Smooth muscle cell (in vitro differentiated cells): Measurements from ENCODE around the gene HORMAD1. TPM values are rescaled to one million over a fixed set of nuclear protein-coding genes. Genes with fewer than 3 reads are reported as not detected.

ENCODE experiments used
- DNase-seq: peaks from one replicate; lab custom pipeline; 2025; ENCODE audit not compliant: unreplicated experiment; lab: John Stamatoyannopoulos, UW
- H2AFZ ChIP-seq: fragments of 200-600 bp; sonication (generic); 2 replicates; pipeline ENCODE4 v1.6.0; 2016; ENCODE audit warnings: antibody characterized with exemption, low read depth, mild to moderate bottlenecking
- H3F3A ChIP-seq: fragments of 200-600 bp; sonication (generic); 2 replicates; pipeline ENCODE4 v1.6.0; 2017; ENCODE audit warnings: antibody characterized with exemption, low read depth
- H3K27ac ChIP-seq: fragments of 200-600 bp; sonication (generic); 2 replicates; pipeline ENCODE4 v1.5.1; 2016; ENCODE audit warnings: low read depth, mild to moderate bottlenecking
- H3K27me3 ChIP-seq: fragments of 200-600 bp; sonication (generic); 2 replicates; pipeline ENCODE4 v1.6.1; 2016; ENCODE audit warnings: low read depth, mild to moderate bottlenecking
- H3K36me3 ChIP-seq: fragments of 200-600 bp; sonication (generic); 2 replicates; pipeline ENCODE4 v1.5.1; 2016; ENCODE audit warnings: low read depth
- H3K4me1 ChIP-seq: fragments of 200-600 bp; sonication (generic); 2 replicates; pipeline ENCODE4 v1.5.1; 2016; ENCODE audit warnings: low read depth
- H3K4me2 ChIP-seq: fragments of 200-600 bp; sonication (generic); 2 replicates; pipeline ENCODE4 v1.6.0; 2016; ENCODE audit warnings: mild to moderate bottlenecking
- H3K4me3 ChIP-seq: fragments of 200-600 bp; sonication (generic); 2 replicates; pipeline ENCODE4 v1.5.1; 2016; ENCODE audit warnings: mild to moderate bottlenecking
- H3K79me2 ChIP-seq: fragments of 200-600 bp; sonication (generic); 2 replicates; pipeline ENCODE4 v1.6.0; 2016; ENCODE audit warnings: low read depth, mild to moderate bottlenecking
- H3K9ac ChIP-seq: fragments of 200-600 bp; sonication (generic); 2 replicates; pipeline ENCODE4 v1.6.0; 2016; ENCODE audit warnings: low read depth
- H3K9me3 ChIP-seq: fragments of 200-600 bp; sonication (generic); replicated peaks from 2 replicates; pipeline ENCODE4 v1.5.1; 2016; ENCODE audit warnings: low read depth
- H4K20me1 ChIP-seq: fragments of 200-600 bp; sonication (generic); 2 replicates; pipeline ENCODE4 v1.6.0; 2016; ENCODE audit warnings: low read depth
- WGBS: methylation state at CpG from one replicate; pipeline ENCODE4 v1.1.7; 2016; ENCODE audit warnings: low lambda C conversion rate; 5-methylcytosine and 5-hydroxymethylcytosine counted together
- polyA plus RNA-seq: library from polyadenylated mRNA; unstranded; fragments of >200 nt; fragmentation: Nextera tagmentation; extraction: Ambion mirVana; gene quantifications from 2 replicates; pipeline ENCODE4 v1.2.1, GENCODE V29; 2016
- total RNA-seq: library from RNA; depleted of rRNA; stranded (reverse); fragments of >200 nt; gene quantifications from 2 replicates; pipeline ENCODE4 v1.2.3, GENCODE V29; 2014
- TF ChIP-seq, protein P1 (sequence below): fragments of 200-600 bp; sonication (generic); IDR thresholded peaks from 2 replicates; pipeline ENCODE4 v1.5.1; 2017; ENCODE audit warnings: borderline replicate concordance, mild to moderate bottlenecking, antibody characterized with exemption; ENCODE audit not compliant: insufficient read depth, poor library complexity, severe bottlenecking

The HORMAD1 gene
- total and polyA plus RNA-seq, 2 experiments from 2014 or later, result not detected

DNA sequence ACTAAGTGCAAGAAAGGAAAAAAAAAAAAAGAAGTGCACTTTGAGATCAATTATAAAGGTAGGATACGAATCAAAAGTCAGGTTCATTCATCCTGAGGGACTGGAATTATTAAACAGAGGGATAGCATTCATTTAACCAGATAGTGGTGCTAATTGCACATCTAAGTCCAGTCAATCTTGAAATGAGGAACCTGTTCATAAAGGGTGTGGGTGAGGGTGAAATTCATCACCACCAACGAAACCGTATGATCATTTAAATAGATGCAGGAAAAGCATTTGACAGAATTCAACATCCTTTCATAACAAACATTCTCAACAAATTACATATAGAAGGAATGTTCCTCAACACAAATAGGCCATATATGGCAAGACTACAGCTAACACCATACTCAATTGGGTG, 39.3 kb upstream of the HORMAD1 start:
- no peaks in the 10 kb centered on the region for H3K27me3 ChIP-seq
- no peak overlapping the region for H3K4me2 ChIP-seq
- H3K4me1 ChIP-seq, result peaks cover 1% of the 10 kb centered on the region
- 88% methylated on average over 3 of the region's 3 CpGs for WGBS
- H3K4me3 ChIP-seq, result no peak overlapping the region
- TF ChIP-seq, protein P1, sequence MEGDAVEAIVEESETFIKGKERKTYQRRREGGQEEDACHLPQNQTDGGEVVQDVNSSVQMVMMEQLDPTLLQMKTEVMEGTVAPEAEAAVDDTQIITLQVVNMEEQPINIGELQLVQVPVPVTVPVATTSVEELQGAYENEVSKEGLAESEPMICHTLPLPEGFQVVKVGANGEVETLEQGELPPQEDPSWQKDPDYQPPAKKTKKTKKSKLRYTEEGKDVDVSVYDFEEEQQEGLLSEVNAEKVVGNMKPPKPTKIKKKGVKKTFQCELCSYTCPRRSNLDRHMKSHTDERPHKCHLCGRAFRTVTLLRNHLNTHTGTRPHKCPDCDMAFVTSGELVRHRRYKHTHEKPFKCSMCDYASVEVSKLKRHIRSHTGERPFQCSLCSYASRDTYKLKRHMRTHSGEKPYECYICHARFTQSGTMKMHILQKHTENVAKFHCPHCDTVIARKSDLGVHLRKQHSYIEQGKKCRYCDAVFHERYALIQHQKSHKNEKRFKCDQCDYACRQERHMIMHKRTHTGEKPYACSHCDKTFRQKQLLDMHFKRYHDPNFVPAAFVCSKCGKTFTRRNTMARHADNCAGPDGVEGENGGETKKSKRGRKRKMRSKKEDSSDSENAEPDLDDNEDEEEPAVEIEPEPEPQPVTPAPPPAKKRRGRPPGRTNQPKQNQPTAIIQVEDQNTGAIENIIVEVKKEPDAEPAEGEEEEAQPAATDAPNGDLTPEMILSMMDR, result no peak
- H4K20me1 ChIP-seq, result no peaks in the 10 kb centered on the region
- no peaks in the 10 kb centered on the region for H3F3A ChIP-seq
- H3K9ac ChIP-seq, result no peak overlapping the region
- H3K79me2 ChIP-seq, result no peaks in the 10 kb centered on the region
- no peak for DNase-seq
- H3K9me3 ChIP-seq, result no peaks in the 10 kb centered on the region
- no peak overlapping the region for H3K27ac ChIP-seq
- no peaks in the 10 kb centered on the region for H3K36me3 ChIP-seq
- H2AFZ ChIP-seq, result no peak overlapping the region

DNA sequence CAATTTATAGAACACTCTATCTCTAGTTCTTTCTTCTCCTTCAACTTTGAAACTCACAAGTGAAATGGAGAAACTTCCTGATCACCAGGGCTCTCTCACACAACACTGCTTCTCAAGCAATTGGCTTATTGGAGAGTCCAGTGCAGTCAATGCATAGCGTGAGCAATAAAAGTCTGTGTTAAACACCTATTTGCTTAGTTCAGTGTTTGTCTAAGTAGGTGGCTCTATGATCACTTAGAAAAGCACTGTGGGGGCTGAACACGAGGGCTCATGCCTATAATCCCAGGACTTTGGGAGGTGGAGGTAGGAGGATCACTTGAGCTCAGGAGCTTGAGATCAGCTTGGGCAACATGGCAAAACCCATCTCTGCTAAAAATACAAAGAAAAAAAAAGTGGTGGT, 32.7 kb upstream of the HORMAD1 start:
- Histone ChIP-seq H3K79me2 (no peaks in the 10 kb centered on the region), H3K27me3 (no peaks in the 10 kb centered on the region), H3K4me1 (no peaks in the 10 kb centered on the region), H2AFZ (no peak overlapping the region), H3K9me3 (no peaks in the 10 kb centered on the region), H3F3A (no peaks in the 10 kb centered on the region), H3K36me3 (no peaks in the 10 kb centered on the region), H3K27ac (no peak overlapping the region), H3K4me3 (no peak overlapping the region), H3K4me2 (no peak overlapping the region), H4K20me1 (no peaks in the 10 kb centered on the region), H3K9ac (no peak overlapping the region)
- 77% methylated on average over 2 of the region's 2 CpGs for WGBS
- TF ChIP-seq, protein P1, result no peak
- DNase-seq, result no peak

DNA sequence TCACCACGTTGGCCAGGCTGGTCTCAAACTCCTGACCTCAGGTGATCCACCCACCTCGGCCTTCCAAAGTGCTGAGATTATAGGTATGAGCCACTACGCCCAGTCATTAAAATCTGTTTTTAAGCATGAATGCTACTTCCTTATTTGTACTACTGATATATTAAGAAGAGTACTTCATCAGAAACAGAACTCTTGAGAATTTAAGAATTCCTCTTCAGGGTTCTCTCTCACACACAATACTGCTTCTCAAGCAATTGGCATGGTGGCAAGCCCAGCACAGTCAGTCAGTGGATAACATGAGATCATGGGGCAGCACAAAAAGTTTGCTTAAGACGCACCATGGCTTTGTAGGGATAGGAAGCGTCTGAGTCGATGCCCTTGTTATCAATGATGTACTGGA, 30.7 kb upstream of the HORMAD1 start:
- Histone ChIP-seq H3K36me3 (no peaks in the 10 kb centered on the region), H3K9ac (no peak overlapping the region), H3K27me3 (no peaks in the 10 kb centered on the region), H3K79me2 (no peaks in the 10 kb centered on the region), H3K27ac (no peak overlapping the region), H3K4me2 (no peak overlapping the region), H3K4me1 (no peaks in the 10 kb centered on the region), H4K20me1 (no peaks in the 10 kb centered on the region), H2AFZ (no peak overlapping the region), H3K4me3 (no peak overlapping the region), H3F3A (no peaks in the 10 kb centered on the region), H3K9me3 (no peaks in the 10 kb centered on the region)
- TF ChIP-seq, protein P1, result no peak
- 95% methylated on average over 6 of the region's 6 CpGs for WGBS
- no peak for DNase-seq

DNA sequence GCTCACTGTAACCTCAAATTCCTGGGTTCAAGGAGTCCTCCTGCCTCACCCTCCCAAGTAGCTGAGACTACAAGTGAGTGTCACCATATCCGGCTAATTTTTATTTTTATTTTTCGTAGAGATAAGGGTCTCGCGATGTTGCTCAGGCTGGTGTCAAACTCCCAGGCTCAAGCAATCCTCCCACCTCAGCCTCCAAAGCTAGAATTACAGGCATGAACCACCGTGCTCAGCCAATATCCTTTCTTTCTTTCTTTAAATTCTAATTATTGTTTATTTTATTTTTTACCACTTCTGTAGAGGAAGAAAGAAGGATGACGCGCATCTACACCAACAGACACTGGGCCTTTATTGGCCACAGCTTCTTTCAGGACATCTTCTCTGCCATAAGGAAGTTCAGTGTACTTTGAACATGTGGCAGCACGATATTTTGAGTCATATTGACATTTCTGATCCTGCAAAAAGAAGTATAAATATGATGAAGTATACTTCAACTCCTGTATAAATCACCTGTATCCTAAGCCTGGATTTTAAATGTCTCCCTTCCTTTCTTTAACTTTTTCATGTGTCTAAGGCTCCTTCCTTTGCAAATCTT, 29.1 kb upstream of the HORMAD1 start:
- H3K27ac ChIP-seq, result no peak overlapping the region
- no peaks in the 10 kb centered on the region for H3F3A ChIP-seq
- no peaks in the 10 kb centered on the region for H3K27me3 ChIP-seq
- H2AFZ ChIP-seq, result no peak overlapping the region
- no peak overlapping the region for H3K4me3 ChIP-seq
- 96% methylated on average over 8 of the region's 8 CpGs for WGBS
- no peak overlapping the region for H3K4me2 ChIP-seq
- H3K79me2 ChIP-seq, result no peaks in the 10 kb centered on the region
- no peaks in the 10 kb centered on the region for H4K20me1 ChIP-seq
- no peaks in the 10 kb centered on the region for H3K36me3 ChIP-seq
- H3K4me1 ChIP-seq, result no peaks in the 10 kb centered on the region
- TF ChIP-seq, protein P1, result no peak
- no peak for DNase-seq
- no peak overlapping the region for H3K9ac ChIP-seq
- H3K9me3 ChIP-seq, result no peaks in the 10 kb centered on the region
